ENCODE measurements around the gene TNFSF8.

The TNFSF8 gene

GRCh38 chr9:114906922-114907571, 23.3 kb downstream of the TNFSF8 start:
- H3K9me3 ChIP-seq (ENCODE audit: insufficient read depth, low read length): no peaks in the 10 kb centered on the region
- TF ChIP-seq EZH2phosphoT487 (conservative IDR thresholded peaks at IDR 0.05; ENCODE audit: low read length) (no peak), CTCF (IDR thresholded peaks at IDR 0.05; ENCODE audit: insufficient read depth, low read length, poor library complexity, severe bottlenecking) (peak; percentile 57)
- H3K27ac ChIP-seq (ENCODE audit: low read depth, low read length): no peak overlapping the region
- H3K4me2 ChIP-seq (ENCODE audit: low read depth, low read length, poor library complexity, severe bottlenecking): no peak overlapping the region
- no peak overlapping the region for H2AFZ ChIP-seq (ENCODE audit: low read depth, low read length, severe bottlenecking)
- H3K9me2 ChIP-seq (replicated peaks; ENCODE audit: insufficient read depth, low read length): no peaks in the 10 kb centered on the region
- no peaks in the 10 kb centered on the region for H3K36me3 ChIP-seq (ENCODE audit: low read length)
- H3K27me3 ChIP-seq (ENCODE audit: low read length): no peaks in the 10 kb centered on the region
- H3K4me3 ChIP-seq (ENCODE audit: insufficient read depth, low read length, poor library complexity, severe bottlenecking): no peak overlapping the region
- H3F3A ChIP-seq (ENCODE audit: insufficient read depth): peaks cover 28% of the 10 kb centered on the region
- H3K9ac ChIP-seq (ENCODE audit: low read length): no peak overlapping the region
- no peaks in the 10 kb centered on the region for H4K20me1 ChIP-seq (ENCODE audit: low read depth, low read length)
- no peaks in the 10 kb centered on the region for H3K79me2 ChIP-seq (ENCODE audit: insufficient read depth, low read length)

GRCh38 chr9:114905170-114905940, 25.0 kb downstream of the TNFSF8 start:
- H3K27ac ChIP-seq (ENCODE audit: low read depth, low read length): no peak overlapping the region
- H3K9ac ChIP-seq (ENCODE audit: low read length): no peak overlapping the region
- H3F3A ChIP-seq (ENCODE audit: insufficient read depth): peaks cover 19% of the 10 kb centered on the region

GRCh38 chr9:114902786-114903524, 27.4 kb downstream of the TNFSF8 start:
- Histone ChIP-seq H3K9me2 (replicated peaks; ENCODE audit: insufficient read depth, low read length) (no peaks in the 10 kb centered on the region), H4K20me1 (ENCODE audit: low read depth, low read length) (no peaks in the 10 kb centered on the region), H3K4me3 (ENCODE audit: insufficient read depth, low read length, poor library complexity, severe bottlenecking) (no peak overlapping the region), H3K9me3 (ENCODE audit: insufficient read depth, low read length) (no peaks in the 10 kb centered on the region), H3K79me2 (ENCODE audit: insufficient read depth, low read length) (no peaks in the 10 kb centered on the region), H3K36me3 (ENCODE audit: low read length) (no peaks in the 10 kb centered on the region), H3K9ac (ENCODE audit: low read length) (no peak overlapping the region), H3K27ac (ENCODE audit: low read depth, low read length) (no peak overlapping the region), H3K27me3 (ENCODE audit: low read length) (no peaks in the 10 kb centered on the region), H3K4me2 (ENCODE audit: low read depth, low read length, poor library complexity, severe bottlenecking) (no peak overlapping the region), H3F3A (ENCODE audit: insufficient read depth) (no peaks in the 10 kb centered on the region; the same call in 1 of the 2 replicates), H2AFZ (ENCODE audit: low read depth, low read length, severe bottlenecking) (no peak overlapping the region)
- TF ChIP-seq EZH2phosphoT487 (conservative IDR thresholded peaks at IDR 0.05; ENCODE audit: low read length) (no peak), CTCF (IDR thresholded peaks at IDR 0.05; ENCODE audit: insufficient read depth, low read length, poor library complexity, severe bottlenecking) (no peak)

More at GRCh38 chr9:114905170-114905940, 25.0 kb downstream of the TNFSF8 start:
- Histone ChIP-seq H4K20me1 (ENCODE audit: low read depth, low read length) (no peaks in the 10 kb centered on the region), H3K9me3 (ENCODE audit: insufficient read depth, low read length) (no peaks in the 10 kb centered on the region), H2AFZ (ENCODE audit: low read depth, low read length, severe bottlenecking) (no peak overlapping the region), H3K79me2 (ENCODE audit: insufficient read depth, low read length) (no peaks in the 10 kb centered on the region), H3K4me3 (ENCODE audit: insufficient read depth, low read length, poor library complexity, severe bottlenecking) (no peak overlapping the region), H3K27me3 (ENCODE audit: low read length) (no peaks in the 10 kb centered on the region), H3K4me2 (ENCODE audit: low read depth, low read length, poor library complexity, severe bottlenecking) (no peak overlapping the region), H3K9me2 (replicated peaks; ENCODE audit: insufficient read depth, low read length) (no peaks in the 10 kb centered on the region), H3K36me3 (ENCODE audit: low read length) (no peaks in the 10 kb centered on the region)
- no peak for TF ChIP-seq CTCF (IDR thresholded peaks at IDR 0.05; ENCODE audit: insufficient read depth, low read length, poor library complexity, severe bottlenecking)
- TF ChIP-seq EZH2phosphoT487 (conservative IDR thresholded peaks at IDR 0.05; ENCODE audit: low read length): no peak
